GM21825 (cell line): ENCODE results near the gene SIX5.
"Not testable (repeated sequence)": the region's sequence is repeated elsewhere in the genome, so short reads cannot be mapped to it uniquely, and the experiment has no call there.

ENCODE experiments used
- ATAC-seq: cut with Tn5 transposase; IDR thresholded peaks from one replicate; pipeline ENCODE4 v1.9.1; 2021; ENCODE audit warnings: mild to moderate bottlenecking, moderate library complexity; ENCODE audit not compliant: unreplicated experiment

The SIX5 gene

DNA sequence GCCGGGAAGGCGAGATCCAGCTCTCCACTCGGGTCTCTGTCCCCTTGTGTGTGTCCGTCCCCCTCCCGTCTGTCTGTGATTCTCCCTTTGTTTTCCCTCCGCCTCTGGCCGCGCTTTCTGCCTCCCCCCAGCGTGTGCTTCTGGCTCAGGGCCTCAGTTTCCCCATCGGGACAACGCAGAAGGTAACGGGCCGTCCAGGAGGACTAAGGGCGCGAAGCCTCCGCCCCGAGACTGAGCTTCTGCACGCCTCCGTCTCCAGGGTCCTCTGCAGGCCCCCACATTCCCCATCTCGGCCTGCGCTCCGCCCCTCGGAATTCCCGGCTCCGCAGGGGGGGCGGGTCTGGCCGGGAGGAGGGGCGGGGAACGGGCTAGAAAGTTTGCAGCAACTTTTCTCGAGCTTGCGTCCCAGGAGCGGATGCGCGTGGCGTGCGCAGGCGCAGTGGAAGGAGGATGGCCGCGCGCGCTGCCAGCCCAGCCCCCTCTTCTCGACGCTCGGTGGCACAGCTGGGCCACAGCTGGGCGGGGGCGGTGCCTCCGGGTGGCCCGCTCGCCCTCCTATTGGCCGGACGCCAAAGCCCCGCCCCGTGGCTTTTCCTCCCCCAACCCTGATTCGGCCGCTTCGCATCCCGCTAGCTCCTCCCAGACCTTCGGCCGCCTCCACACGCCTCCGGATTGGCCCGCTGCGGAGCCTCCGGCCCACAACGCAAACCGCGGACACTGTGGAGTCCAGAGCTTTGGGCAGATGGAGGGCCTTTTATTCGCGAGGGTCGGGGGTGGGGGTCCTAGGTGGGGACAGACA is at the start of gene SIX5:
Gene SIX5, minus strand, starts transcription at position 269 of the 799 bp plus-strand sequence. CDS start 408 bp downstream, outside the sequence.
- peak; percentile 43 for ATAC-seq

DNA sequence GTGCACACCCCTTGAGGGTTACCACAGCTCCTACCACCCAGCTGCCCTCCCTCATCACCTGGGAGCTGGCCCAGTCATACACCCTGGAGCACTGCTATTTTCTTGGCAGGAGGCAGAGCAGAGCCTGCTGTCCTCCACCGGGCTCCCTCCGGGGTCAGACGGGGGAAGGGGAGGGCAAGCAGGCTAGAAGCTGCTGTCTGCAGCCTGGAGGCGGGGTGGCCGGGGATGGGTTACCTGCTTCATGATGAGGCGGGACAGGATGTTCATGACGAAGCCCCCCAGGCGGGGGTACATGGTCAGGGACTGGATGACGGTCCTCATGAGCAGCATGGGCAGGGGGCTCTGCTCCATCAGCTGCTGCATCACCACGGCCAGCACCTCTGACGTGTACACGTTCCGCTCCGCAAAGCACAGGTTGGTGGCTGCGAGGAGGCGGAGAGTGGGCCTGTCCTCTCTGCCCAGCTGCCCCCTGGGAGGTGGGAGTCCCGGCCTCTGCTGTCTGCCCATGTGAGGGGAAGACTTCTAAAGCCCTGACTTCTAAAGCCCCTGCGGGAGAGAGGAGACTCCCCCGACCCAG is 48.8 kb upstream of the SIX5 start:
- ATAC-seq: no peak

DNA sequence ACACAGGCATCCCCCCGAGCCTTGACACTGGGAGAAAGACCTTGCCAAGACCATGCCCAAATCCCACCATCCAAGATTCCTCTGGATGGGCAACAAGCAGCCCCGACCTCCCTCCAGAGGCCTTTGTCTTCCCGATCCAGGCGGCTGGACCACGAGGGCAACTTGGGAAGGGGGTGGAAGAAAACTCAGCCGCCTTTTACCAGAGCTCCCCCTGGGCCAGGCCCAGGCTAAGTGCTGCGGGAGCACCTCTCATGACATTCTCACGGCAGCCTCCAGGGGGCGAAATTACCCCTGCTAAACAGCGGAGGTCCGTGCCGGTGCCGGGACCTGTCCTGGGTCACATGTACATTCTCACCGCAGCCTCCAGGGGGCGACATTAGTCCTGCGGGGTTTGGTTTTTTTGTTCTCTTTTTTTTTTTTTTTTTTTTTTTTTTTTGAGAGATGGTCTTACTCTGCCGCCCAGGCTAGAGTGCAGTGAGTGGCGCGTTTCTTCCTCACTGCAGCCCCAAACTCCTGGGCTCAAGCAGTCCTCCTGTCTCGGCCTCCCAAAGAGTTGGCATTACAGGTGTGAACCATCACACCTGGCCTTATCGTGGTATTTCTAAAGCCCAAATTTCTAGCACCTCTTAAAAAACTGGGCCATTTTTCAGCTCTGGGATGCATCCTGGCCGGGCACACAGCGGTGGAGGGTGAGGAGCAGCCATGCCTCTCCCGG is 48.1 kb upstream of the SIX5 start:
- ATAC-seq: peak; percentile 78

DNA sequence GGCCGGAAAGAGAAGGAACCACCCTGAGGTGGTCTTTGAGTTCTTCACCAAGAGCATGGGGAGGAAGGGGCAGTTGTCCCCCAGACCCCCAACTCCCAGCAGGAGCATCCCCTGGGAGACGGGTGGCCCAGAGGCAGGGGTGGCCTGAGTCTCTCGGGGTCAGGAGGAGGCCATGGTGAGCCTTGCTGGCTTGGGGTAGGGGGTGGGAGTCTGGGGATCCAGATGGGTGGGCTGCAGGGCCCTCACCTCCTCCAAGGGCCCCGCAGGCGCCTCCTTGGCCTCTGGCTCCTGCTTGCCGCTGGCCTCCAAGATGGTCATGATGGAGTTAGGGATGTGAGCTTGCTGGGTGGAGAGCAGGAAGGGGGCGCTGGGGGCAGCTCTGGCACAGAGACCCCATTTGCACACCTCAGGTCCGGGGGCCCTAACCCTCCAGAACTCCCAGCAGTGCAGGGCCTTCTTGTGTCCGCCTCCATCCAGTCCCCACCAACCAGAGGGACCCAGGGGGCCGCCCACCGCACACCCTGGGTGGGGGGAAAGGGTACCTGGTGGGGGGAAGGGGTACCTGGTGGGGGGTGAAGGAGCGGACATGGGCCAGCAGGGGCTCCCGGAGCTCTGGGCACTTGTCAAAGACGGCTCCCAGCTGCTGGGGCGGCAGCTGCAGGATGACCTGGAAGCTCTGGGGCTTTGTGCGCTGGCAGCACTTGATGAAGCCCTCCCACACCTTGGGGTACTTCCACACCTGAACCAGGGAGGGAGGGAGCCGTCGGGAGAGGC is 47.4 kb upstream of the SIX5 start:
- ATAC-seq: no peak

DNA sequence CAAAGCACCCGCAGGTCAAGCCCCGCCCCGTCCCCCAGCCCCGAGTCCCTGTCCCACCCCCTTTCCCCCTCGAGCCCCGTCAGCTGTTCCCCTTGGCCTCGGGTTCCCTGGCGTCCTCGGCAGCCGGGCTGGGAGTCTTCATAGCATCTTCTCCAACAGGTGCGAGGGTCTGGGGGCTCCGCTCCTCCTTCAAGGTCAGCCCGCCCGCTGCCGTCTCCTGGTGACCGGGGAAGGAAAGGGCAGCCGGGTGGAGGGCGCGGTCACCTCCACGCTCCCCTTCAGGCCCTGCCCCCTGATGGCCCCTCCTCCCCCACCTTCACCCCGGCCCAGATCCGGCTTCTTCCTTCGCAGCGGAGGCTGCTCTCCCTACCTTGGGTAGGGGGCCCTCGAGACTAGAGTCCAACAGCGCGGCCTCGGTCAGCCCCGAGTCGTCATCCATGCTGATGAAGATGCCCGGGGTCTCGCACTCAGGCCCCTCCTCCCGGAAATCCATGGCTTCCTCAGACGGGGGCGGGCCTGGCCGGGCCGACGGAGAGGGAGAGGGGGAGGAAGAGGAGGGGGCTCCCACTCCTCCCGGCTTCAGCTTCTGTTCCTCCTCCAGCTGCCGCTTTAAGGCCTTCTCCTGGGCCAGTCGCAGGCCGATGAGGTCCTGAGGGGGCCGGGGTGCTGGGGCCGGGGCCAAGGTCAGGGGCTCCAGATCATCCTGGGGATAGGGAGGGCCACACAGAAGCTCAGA is 46.6 kb upstream of the SIX5 start:
- ATAC-seq: no peak

DNA sequence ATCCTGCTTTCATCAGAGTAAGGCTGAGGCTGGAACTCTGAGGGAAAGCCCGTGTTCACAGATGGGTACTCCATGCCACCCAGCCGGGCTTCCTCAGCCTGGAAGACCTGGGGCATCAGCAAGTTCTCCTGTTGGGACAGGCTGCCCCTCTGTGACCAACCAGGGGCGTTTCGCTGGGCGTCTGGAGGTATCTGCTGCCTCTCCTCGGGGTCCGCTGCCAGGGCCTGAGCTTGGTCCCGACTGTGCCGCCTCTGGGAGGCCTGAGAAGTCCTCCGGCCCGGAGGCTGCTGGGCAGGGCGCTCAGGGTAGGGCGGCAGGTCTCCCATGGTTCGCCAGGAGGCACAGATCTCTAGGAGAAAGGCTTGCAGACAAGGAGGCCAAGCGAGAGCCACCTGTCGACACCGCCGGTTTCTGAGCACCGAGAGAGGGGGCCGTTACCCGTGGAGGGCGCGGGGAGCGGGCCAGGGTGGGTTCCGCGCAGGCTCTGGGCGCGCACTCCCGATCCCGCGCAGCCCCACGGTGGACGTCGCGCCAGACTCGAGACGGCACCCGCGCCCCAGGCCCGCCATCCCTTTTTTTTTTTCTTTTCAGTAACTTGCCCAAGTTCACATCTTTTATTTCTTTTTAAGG is 45.9 kb upstream of the SIX5 start, which contains the start of gene RSPH6A:
Gene RSPH6A, minus strand, starts transcription at position 458 of the 630 bp plus-strand sequence. Its CDS starts 132 bp downstream, at position 326.
- no peak for ATAC-seq

DNA sequence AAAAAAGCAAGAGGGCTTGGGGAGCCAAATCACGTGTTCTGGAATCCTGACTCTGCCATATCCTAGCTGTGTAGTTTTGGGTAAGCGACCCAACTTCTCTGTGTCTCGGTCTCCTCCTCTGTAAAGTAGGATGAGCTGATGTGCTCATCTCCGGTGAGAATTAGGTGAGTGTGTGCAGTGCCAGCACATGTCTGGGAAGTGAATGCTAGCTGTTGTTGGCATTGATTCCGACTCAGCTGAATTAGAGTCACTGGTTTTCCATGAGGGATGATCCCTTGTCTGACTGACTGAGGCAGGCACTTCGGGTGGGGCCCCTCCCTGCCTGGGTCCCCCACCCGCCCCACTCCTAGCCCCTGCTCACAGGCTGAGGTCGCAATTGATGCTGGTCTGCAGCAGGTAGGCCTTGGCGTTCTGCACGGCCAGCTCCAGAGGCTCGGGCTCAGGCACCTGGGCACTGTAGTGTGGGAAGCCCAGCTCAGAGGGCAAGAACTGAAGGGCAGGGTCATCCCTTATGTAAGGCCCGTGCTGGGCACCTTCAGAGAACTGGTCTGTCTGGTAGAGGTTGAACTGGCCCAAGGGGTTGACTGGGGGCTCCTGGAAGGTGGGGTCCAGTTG is 45.2 kb upstream of the SIX5 start:
- ATAC-seq: no peak

DNA sequence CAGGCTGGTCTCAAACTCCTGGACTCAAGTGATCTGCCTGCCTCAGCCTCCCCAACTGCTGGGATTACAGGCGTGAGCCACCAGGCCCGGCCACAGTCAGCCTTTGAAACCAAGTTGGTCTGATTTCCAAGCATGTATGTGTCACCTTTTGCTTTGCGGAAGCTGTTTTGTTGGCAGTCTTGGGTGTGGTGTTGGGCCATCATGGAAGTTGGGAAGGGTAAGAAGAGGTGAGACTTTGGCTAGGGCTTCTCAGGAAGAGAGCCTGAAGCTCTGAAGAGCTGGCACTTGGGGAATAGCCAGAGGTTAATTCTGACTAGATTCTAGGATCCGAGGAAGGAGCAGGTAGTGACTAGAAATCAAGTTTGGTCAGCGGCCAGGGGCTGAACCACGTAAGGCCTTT is 43.2 kb upstream of the SIX5 start:
- no peak for ATAC-seq

DNA sequence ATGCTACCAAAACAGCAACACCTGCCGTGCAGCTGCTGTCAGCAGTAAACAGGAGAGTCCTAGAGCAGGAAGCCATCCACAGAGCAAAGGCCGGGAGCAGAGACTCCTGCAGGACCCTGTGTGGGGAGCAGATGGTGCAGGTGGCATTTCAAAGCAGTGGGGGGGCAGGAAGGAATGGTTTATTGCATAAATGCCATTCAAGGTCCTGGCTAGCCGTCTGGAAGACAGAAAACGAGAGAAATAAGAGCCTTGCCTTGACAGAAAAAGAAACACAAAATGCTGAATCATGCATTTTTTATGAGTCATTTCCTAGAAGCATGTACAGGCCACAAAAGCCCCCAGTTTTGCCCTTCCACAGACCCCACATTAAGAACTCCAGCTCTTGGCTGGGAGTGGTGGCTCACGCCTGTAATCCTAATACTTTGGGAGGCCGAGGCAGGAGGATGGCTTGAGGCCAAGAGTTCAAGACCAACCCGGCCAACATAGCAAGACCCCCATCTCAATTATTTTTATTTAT is 40.6 kb upstream of the SIX5 start:
- ATAC-seq: no peak

DNA sequence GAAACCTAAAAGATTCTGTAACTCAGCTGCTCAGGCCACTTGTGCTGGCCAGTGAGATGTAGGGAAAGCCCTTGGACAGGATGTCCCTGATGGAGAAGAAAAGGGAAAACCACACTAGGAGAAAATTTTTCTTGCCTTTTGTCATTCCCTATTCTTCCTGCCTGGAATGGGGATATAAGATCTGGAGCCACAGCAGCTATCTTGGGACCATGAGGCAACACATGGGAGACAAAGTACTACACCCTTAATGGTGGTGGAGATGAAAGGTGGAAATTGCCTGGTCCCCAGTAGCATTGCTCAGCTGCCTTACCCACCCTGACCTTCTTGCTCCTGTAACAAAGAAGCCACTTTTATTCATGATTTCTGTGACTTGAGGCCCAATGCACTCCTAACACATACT is 36.7 kb upstream of the SIX5 start:
- no peak for ATAC-seq

DNA sequence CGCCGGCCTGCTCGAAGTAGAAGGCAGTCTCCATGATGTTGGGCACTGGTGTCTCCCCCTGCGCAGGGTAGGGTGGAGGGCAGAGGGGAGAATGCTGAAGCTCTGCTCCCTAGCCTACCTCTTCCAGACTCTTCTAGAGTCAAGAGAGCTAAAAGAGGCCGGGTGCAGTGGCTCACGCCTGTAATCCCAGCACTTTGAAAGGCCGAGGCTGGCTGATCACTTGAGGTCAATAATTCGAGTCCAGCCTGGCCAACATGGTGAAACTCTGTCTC is 35.8 kb upstream of the SIX5 start:
- no peak for ATAC-seq

DNA sequence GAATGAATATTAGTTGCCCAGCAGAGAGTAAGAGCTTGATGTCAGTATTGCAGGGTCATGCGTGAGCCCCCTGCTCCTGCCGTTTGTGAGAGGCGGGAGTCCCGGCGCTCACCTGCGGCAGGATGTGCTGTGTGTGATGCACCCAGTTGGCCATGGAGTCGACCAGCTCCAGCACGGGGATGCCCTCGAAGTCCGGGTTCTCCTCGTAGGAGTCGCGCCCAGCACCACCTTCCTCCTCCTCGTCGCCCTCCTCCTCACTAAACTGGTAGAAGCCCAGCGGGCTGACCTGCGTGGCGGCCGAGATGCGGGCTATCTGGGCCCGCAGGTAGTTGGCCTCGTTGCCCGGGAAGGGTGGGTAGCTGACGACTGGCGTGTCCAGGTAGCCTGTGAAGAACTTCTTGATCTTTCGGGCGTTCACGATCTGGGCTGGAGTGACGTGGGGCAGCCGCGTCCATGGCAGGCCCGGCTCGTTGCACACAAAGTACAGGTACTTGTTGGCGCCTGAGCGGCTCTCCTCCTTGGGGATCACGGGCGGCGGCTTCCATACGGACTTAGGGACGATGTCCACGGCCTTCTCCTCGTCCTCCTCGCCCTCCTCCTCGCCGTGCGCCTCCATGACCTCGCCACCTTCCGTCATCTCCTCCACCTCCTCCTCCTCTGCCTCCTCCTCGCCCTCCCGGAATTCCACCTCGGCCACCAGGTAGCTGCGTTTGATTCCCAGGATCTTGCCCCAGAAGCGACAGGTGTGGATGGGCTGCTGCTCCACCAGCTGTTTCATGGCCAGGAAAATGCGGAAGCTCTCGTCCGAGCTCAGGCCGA is 35.3 kb upstream of the SIX5 start:
- ATAC-seq: no peak

DNA sequence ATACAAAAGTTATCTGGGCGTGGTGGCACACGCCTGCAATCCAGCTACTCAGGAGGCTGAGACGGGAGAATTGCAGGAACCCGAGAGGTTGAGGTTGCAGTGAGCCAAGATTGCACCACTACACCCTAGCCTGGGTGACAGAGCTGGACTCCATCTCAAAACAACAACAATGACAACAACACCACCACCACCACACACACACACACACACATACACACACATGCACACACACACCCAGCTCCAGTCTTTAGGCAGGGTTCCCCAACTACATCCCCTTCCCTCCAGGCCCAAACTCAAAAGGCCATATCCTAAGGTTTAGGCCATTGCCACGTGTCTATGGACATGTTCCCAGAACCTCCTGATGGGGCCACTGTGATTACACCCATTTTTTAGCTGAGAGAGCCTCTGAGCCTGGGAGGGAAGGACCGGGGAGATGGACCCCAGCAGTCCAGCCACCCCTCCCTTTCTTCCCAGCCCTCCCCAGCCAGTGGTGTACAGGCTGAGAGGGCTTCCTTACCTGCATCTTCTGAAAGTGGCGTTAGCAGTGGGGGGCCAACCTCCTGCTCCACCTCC is 32.6 kb upstream of the SIX5 start:
- no peak for ATAC-seq

DNA sequence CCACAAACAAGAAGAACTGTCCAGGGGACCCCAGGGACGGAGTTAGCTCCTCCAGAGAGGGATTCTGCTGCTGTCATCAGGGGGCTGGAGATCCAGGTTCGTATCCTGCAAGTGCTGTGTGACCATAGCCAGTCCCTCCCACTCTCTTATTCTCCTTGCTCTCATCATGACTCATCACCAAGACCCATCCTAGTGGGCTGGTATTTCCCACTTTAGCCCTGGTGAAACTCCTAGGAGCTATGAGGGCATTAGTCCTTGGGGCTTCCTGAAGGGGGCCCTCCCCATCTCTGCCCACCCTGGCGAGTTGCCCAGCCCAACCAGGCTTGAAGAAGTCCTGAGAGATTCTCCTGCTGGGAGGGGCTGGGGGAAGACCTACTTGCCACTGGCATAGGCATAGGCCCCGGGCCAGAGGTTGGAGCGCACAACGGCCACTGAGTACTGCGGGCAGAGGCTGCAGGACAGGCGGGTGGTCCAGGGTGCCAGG is 31.1 kb upstream of the SIX5 start:
- no peak for ATAC-seq

DNA sequence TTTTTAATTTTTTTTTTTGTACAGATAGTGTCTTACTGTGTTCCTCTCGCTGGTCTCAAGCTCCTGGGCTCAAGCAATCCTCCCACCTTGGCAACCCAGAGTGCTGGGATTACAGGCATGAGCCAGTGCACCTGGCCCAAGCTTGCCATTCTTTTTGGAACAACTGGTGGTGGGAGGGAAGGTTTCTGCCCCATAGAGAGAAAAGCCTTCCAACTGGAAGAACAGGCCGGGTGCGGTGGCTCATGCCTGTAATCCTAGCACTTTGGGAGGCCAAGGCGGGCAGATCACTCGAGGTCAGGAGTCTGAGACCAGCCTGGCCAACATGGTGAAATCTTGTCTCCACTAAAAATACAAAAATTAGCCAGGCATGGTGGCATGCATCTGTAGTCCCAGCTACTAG is 30.5 kb upstream of the SIX5 start:
- not testable (repeated sequence) for ATAC-seq

DNA sequence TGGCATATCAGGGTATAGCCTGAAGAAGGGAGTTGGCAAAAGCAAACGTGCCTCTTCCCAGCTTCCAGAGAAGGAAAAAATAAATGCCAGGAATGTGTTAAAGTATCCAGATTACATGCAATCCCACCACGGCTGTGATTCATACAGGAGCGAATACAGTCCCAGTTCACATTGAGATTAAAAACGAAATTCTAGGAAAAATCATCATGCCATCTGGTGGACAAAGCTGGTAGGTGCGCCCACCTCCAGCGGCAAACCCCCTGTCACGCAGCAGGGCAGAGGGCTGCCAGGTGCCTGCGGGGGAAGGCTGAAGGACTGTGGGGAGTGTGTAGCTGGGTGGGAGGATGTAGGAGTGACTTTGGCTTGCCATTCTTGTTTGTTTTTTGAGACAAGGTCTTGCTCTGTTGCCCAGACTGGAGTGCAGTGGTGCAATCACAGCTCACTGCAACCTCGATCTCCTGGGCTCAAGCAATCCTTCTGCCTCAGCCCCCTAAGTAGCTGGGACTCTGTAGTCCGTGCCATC is 30.0 kb upstream of the SIX5 start:
- ATAC-seq: no peak

DNA sequence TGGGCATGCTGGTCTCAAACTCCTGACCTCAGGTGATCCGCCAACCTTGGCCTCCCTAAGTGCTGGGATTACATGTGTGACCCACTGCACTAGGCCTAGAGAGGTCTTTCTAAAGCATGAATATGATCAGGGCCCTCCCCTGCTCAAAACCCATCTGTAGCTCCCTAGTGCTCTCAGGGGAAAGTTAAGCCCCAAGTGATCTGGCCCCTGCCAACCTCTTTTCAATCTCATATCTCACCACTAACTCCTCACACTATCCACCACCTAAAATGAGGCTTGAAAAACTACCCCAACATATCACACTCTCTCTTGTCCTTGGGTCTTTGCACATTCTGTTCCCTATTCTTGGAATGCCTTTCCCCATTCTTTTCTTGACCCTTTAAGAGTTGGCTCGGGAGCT is 25.6 kb upstream of the SIX5 start:
- no peak for ATAC-seq

DNA sequence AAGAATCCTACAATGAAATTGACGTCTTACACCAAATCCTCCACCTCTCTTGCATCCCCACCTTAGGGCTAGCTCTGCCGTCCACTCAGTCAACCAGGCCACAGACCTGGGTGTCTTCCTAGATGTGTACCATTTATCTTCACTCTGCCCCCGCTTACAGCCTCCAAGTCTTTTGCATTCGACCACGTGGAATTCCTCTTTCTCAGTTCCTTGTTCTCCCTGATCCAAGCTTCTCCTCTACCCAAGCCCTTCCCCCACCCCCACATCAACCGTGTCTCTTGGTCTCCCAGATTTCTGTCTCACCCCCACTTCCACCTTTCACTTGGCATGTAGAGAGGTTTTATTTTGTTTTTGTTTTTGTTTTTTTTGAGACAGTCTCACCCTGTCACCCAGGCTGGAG is 24.8 kb upstream of the SIX5 start:
- no peak for ATAC-seq
